HFF-Myc (cell line): ENCODE measurements around the gene SGIP1.
A peak's percentile ranks its signal among the peaks of the same experiment; 100 is the strongest.

Experiments used
- DNase-seq: peaks from one replicate; pipeline ENCODE4 v3.0.0-alpha.2; 2011; ENCODE audit warnings: low read depth; ENCODE audit errors: extremely low read depth
- H3K4me3 ChIP-seq: replicated peaks from 2 replicates; pipeline ENCODE4 v1.5.1; 2011; ENCODE audit warnings: low read depth, mild to moderate bottlenecking, control low read depth, low read length
- CTCF ChIP-seq: IDR thresholded peaks from 2 replicates; pipeline ENCODE4 v1.5.1; 2012; ENCODE audit warnings: mild to moderate bottlenecking, low read depth, low read length, control low read depth; ENCODE audit errors: missing control alignments

The SGIP1 gene

GRCh38 chr1:66758241-66758755 is 224.3 kb downstream of the SGIP1 start:
- no peak for TF ChIP-seq CTCF
- no peak for DNase-seq
- H3K4me3 ChIP-seq = no peak overlapping the region

GRCh38 chr1:66760506-66760905 is 226.6 kb downstream of the SGIP1 start:
- TF ChIP-seq CTCF = no peak
- H3K4me3 ChIP-seq = no peak overlapping the region
- DNase-seq = no peak

DNA sequence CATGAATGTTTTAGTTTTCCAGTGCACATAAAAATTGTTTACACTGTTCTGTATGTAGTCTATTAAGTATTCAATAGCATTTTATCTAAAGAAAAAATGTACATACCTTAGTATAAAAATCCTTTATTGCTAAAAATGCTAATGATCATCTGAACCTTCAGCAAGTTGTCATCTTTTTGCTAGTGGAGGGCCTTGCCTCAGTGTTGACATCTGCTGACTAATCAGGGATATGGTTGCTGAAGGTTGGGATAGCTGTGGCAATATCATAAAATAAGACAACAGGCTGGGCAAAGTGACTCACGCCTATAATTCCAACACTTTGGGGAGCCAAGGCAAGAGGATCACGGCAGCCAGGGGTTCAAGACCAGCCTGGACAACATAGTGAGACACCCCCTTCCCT is 227.3 kb downstream of the SGIP1 start:
- no peak for DNase-seq
- no peak overlapping the region for H3K4me3 ChIP-seq
- TF ChIP-seq CTCF = peak; percentile 12

DNA sequence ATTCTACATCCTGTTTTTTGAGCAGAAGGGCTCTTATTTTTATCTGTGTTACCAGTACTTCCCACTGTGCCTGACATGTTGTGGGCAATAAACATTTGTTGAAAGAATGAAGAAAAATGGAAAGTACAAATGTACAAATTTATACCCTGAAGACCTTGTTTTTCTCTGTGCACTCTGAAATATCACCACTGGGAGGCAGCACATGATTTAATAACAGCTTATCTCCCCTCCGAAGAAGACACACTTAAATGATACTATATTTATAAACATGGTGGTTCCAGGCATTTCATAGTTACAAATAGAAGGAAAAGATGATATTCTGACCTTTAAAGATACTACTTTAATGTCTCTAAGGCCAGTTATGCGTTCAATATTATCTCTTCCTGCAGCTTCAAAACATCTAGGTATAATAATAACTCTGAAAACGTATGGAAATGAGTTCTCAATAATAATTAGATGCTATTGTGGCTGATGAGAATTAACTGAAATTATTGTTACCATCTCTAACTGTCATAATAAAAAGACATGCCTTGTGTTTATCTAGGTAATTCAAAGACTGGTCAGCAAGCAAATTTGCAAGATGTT is 231.1 kb downstream of the SGIP1 start:
- peak; percentile 50 for TF ChIP-seq CTCF
- DNase-seq = peak; percentile 27
- H3K4me3 ChIP-seq = no peak overlapping the region

DNA sequence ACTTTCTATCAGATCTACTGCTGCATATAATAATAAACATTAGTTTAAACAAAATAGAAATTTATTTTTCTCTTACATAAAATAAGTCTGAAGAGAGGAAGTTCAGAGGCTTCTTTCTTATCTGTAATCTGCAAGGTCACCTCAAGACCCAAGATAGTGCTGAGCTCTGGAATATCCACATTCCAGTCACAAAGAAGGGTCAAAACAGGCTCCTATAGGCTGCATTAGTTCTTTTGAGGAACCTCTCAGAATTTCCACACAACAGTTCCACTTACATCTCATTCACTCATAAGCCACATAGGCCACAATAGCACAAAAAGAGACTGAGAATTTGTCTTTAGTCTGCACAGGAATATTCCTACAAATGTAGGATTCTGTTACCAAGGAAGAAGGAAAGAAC is 233.7 kb downstream of the SGIP1 start:
- no peak for DNase-seq
- H3K4me3 ChIP-seq = no peak overlapping the region
- TF ChIP-seq CTCF = no peak

DNA sequence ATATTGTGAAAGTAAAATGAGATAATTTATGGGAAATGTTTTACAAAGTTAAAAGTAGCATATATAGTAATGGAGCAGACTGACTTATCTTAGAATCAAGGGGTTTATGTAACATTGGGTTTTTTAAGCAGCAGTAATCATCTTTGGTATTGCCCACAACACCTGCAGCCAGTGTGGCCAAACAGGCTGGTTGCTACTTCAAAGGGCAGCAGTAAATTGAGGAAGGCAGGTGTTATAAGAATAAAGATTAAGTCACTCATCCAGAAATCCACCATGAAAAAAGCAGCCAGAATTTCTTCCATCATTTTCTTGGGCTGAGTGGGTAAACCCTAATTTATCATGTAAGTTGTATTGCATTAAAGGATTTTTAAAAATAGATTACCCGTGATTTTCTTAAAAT is 235.0 kb downstream of the SGIP1 start:
- TF ChIP-seq CTCF = no peak
- DNase-seq = no peak
- H3K4me3 ChIP-seq = no peak overlapping the region
